T1000 (cell line): ENCODE data around the gene TSC22D2.

ENCODE experiments used
- DNase-seq: peaks from one replicate; lab custom pipeline; 2025; ENCODE audit warnings: mixed read lengths; lab: John Stamatoyannopoulos, UW

TSC22D2 gene

GRCh38 chr3:150412561-150413231 lies 4.6 kb downstream of the TSC22D2 start:
- no peak for DNase-seq

GRCh38 chr3:150414258-150414657 lies 6.2 kb downstream of the TSC22D2 start:
- DNase-seq: no peak

DNA sequence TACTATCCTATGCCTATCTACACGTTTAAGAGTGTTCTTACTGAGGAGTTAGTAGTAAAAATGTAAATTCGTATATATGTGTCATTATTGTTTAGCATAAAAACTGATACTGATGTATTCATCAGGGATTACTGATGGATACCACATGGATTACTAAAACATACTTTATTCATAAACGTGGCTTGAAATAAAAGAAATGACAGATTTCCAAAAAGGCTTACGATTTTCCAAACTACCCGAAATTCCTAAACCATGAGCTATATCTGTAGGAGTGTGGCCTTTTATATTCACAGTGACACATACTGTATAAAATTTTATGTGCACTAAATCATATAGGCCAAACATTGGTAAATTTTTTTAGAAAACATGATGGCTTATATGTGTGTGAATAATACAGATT lies 6.9 kb downstream of the TSC22D2 start:
- DNase-seq: no peak

DNA sequence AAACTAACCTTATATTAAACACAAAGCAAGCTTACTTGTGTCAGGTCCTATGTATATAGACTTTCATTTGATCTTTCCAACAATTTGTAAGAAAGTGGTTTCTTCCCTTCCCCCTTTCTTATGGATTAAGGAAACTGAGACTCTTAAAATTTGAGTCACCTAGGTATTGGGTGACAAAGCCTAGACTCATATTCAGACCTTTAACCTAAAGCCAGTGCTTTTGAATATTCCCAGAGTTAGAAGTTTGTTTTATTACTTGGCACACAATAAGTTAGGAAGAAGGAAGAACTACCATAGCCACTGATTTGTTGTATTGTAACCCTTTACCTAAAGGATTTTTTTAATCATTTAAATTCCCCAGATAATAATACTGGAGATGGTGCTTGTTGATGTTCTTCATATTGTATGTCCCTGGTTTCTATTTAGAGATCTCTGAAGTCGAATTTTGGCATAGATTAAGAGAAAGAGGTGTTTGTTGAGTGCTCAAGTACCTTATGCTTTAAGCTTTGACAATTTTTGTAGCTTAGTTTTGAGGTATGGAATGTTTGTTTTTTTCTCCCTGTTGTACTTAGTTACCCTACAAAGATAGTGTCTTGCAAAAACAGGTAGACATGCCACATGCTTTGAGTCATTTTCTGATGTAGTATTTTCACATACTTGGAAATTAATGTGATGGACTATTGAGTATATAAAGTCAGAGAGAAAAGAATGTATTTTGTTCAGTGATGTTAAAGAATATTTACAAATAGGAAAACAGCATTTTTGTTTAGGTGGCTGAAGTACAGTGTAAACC lies 11.2 kb downstream of the TSC22D2 start:
- DNase-seq: no peak

DNA sequence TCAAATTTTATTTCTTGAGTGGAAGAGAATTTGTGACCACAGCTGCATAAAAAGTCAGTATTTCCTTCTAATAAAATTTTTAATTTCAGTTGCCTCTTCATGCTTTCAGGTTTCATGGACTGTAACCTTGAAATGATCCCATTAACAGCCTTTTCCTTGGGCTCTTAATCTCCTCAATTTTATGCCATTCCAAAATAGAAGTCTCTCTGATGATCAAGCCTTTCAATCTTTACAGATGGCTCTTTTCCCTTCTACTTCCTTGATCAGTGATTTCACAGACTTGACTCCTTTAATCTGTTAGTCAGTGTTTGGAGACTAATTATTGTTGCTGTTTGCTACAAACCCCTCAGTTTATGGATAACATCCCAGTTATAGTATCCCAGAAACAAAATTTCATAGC lies 11.9 kb downstream of the TSC22D2 start:
- no peak for DNase-seq

- DNase-seq: no peak
Measured at GRCh38 chr3:150421256-150421655, 13.2 kb downstream of the TSC22D2 start.

GRCh38 chr3:150421799-150422548 lies 13.9 kb downstream of the TSC22D2 start:
- DNase-seq: no peak

DNA sequence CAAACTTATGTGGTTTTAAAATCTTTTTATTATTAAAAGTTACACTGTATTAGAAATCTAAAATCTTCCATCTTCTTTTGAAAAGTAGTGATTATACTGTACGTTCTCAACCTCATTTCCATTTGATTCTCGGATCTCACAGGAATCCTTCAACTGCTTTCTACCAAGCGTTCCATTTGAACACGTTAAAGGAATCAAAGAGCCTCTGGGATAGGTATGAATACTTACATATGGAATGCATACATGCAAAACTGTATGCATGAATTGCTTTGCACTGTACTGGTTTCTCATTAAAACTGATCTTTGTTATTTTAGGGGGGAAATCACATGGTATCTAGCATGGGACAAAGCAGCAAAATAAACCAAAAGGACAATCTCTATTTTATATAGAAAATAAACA lies 14.8 kb downstream of the TSC22D2 start:
- DNase-seq: no peak

DNA sequence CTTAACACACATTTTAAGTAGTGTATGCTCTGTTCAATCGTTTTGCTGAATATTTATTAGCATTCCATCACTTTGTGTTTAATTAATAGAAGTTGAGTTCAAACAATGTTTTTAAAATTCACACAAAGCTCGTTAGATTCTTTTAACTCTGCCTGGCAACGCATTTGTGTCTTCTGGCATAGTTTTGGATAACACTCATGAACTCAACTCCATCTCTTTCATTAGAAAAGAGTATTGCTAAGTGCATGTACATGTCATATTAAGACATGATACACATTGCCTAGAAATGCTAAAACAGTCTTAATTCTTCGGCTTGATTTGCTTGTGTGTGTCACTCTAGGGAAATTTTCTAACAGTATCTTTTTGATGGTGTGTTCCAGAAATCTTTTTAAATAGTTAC lies 15.7 kb downstream of the TSC22D2 start:
- no peak for DNase-seq

GRCh38 chr3:150426292-150426691 lies 18.2 kb downstream of the TSC22D2 start:
- DNase-seq: no peak

GRCh38 chr3:150428562-150428961 lies 20.5 kb downstream of the TSC22D2 start:
- no peak for DNase-seq

- no peak for DNase-seq
Measured at GRCh38 chr3:150429767-150430671, 21.9 kb downstream of the TSC22D2 start.

DNA sequence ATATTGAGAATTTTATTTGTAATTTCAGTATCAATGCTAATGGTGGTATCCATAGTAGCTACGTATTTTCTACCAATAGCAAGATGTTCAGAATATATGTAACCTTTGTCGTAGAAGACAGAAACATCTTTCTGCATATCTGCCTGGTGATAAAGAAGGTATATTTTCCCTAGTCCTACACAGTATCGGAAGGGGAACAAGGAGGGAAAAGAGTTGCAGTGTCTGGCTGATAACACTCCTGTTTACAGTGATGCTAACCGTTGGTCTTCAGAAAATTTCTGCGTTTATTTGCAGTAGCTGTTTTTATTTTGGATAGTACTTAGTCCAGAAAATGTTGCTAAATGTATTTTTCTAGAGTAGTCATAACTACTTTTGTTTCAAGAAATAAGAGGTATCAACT lies 25.2 kb downstream of the TSC22D2 start:
- DNase-seq: no peak

- no peak for DNase-seq
Measured at GRCh38 chr3:150434234-150434633, 26.1 kb downstream of the TSC22D2 start.

- no peak for DNase-seq
Measured at GRCh38 chr3:150436161-150436560, 28.1 kb downstream of the TSC22D2 start.

DNA sequence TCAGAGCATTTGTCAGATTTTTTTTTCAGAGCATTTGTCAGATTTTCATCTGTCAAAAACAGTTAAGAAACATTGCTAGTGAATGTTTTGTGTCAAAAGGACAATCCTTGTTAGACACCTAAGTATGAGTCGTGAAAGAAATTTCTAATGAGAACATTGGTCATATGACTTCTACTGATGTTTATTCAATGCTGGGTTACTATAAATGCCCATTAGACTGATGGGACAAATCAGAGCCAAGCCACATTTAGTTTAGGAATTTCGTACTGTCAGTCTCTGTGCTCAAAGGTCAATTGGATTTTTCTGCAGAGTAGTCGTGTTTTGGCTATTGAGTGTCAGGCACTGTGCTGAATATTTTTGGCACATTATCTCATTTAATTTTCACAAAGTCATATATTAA lies 31.6 kb downstream of the TSC22D2 start:
- no peak for DNase-seq

DNA sequence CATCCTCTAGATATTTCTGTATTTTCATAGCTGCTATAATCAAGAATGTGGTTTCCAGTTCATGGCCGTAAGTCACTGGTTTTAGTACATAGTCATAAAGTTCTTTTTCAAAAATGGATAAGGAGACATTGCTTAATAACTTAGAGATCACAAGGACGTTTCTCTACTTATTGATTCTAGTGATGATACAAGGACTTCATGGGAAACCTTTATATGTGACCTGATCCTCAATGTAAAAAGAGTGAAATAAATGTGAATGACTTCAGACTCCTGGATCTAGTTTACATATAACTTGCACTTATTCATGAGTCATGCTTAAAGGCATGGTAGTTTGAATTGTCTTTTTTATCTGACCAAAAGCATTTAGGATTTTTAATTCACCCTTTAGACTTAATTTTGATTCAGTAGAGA lies 35.2 kb downstream of the TSC22D2 start:
- no peak for DNase-seq

DNA sequence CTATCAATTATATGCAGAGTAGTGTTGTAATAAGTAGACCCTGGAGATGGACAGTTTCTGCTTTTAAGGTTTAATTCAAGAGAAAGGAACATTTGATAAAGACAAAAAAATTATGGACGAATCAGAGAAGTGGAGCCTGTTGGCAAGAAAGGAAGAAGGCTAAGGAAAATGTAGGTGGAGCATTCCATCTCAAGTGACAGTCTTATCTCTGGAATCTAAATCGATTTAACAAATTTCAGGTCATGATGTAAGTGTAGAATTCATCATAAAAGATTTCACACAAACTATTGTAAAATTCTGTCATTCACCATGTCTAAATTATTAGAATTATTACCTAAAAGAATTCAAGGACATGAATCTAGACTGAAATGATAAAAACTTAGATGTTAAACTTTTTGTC lies 36.3 kb downstream of the TSC22D2 start:
- no peak for DNase-seq

GRCh38 chr3:150446470-150446977 lies 38.4 kb downstream of the TSC22D2 start:
- DNase-seq: no peak

GRCh38 chr3:150447084-150447483 lies 39.0 kb downstream of the TSC22D2 start:
- no peak for DNase-seq

GRCh38 chr3:150447631-150448465 lies 39.8 kb downstream of the TSC22D2 start:
- DNase-seq: no peak
